GOT3 (cell line): ENCODE results near the gene B3GALT4.

ENCODE experiments used
- DNase-seq: peaks from one replicate; lab custom pipeline; 2025; ENCODE audit warnings: mixed read lengths; lab: John Stamatoyannopoulos, UW

B3GALT4 gene

GRCh38 chr6:33292996-33293682 lies 16.2 kb downstream of the B3GALT4 start:
- no peak for DNase-seq

GRCh38 chr6:33294086-33294823 lies 17.3 kb downstream of the B3GALT4 start:
- no peak for DNase-seq

GRCh38 chr6:33295621-33296369 lies 18.9 kb downstream of the B3GALT4 start:
- DNase-seq: no peak

GRCh38 chr6:33296797-33297405 lies 20.0 kb downstream of the B3GALT4 start:
- DNase-seq: no peak

GRCh38 chr6:33297406-33297955 lies 20.6 kb downstream of the B3GALT4 start:
- DNase-seq: no peak

GRCh38 chr6:33297956-33298772 lies 21.2 kb downstream of the B3GALT4 start:
- peak; percentile 28 for DNase-seq

GRCh38 chr6:33298773-33299236 lies 21.9 kb downstream of the B3GALT4 start, which contains the start of gene RGL2:
RGL2 (minus strand) TSS chr6:33298942; CDS start chr6:33298610, 332 bp downstream.
- DNase-seq: peak; percentile 67

- DNase-seq: peak; percentile 82
These were observed 22.5 kb downstream of the B3GALT4 start for GRCh38 chr6:33299237-33299944.

GRCh38 chr6:33301877-33302276 lies 25.0 kb downstream of the B3GALT4 start:
- no peak for DNase-seq

GRCh38 chr6:33304216-33304615 lies 27.3 kb downstream of the B3GALT4 start:
- no peak for DNase-seq

GRCh38 chr6:33305052-33305451 lies 28.1 kb downstream of the B3GALT4 start:
- no peak for DNase-seq

GRCh38 chr6:33306356-33306755 lies 29.4 kb downstream of the B3GALT4 start:
- no peak for DNase-seq

GRCh38 chr6:33312361-33313104 lies 35.6 kb downstream of the B3GALT4 start:
- DNase-seq: no peak

- DNase-seq: no peak
These were observed 36.3 kb downstream of the B3GALT4 start for GRCh38 chr6:33313105-33313708.

GRCh38 chr6:33313709-33314514 lies 37.0 kb downstream of the B3GALT4 start, which contains the start of gene TAPBP:
TAPBP (minus strand) TSS chr6:33314078; CDS start chr6:33314041, 37 bp downstream.
- DNase-seq: no peak

GRCh38 chr6:33314515-33314942 lies 37.6 kb downstream of the B3GALT4 start:
- DNase-seq: peak; percentile 22

- no peak for DNase-seq
These were observed 38.2 kb downstream of the B3GALT4 start for GRCh38 chr6:33314943-33315792.
